WERI-Rb-1 (cell line): ENCODE data around the gene LGALS4.

Experiments
- DNase-seq: peaks from one replicate; pipeline ENCODE4 v3.0.0-alpha.2; 2020
- H3K27ac ChIP-seq: fragments of 250-450 bp; sonication (Bioruptor Pico); 2 replicates; pipeline ENCODE4 v1.5.1; 2020; ENCODE audit warnings: mild to moderate bottlenecking, moderate library complexity
- H3K27me3 ChIP-seq: fragments of 250-450 bp; sonication (Bioruptor Pico); 2 replicates; pipeline ENCODE4 v1.5.1; 2021; ENCODE audit warnings: mild to moderate bottlenecking, low read depth, moderate library complexity; ENCODE audit not compliant: insufficient read depth, severe bottlenecking
- H3K36me3 ChIP-seq: fragments of 250-450 bp; sonication (Bioruptor Pico); 2 replicates; pipeline ENCODE4 v1.5.1; 2020; ENCODE audit warnings: mild to moderate bottlenecking, moderate library complexity
- H3K4me3 ChIP-seq: 2 replicates; pipeline ENCODE4 v1.5.1; 2011; ENCODE audit warnings: low read depth, mild to moderate bottlenecking, control low read depth, low read length
- H3K9me3 ChIP-seq: fragments of 250-450 bp; sonication (Bioruptor Pico); 2 replicates; pipeline ENCODE4 v1.5.1; 2021; ENCODE audit warnings: mild to moderate bottlenecking, moderate library complexity; ENCODE audit not compliant: severe bottlenecking
- CTCF ChIP-seq: IDR thresholded peaks from 2 replicates; pipeline ENCODE4 v1.5.1; 2011; ENCODE audit warnings: low read depth, mild to moderate bottlenecking, control low read depth, inconsistent platforms, low read length

The LGALS4 gene

GRCh38 chr19:38852231-38853044, 39.7 kb upstream of the LGALS4 start:
- DNase-seq = peak; percentile 49
- no peak for TF ChIP-seq CTCF
- Histone ChIP-seq H3K36me3 (peaks cover 20% of the 10 kb centered on the region), H3K4me3 (peak overlapping the region; percentile 89), H3K27me3 (no peaks in the 10 kb centered on the region), H3K9me3 (no peaks in the 10 kb centered on the region), H3K27ac (peak overlapping the region; percentile 86)

- Histone ChIP-seq H3K36me3 (peaks cover 27% of the 10 kb centered on the region), H3K27ac (peak overlapping the region; percentile 86), H3K27me3 (no peaks in the 10 kb centered on the region), H3K4me3 (peak overlapping the region; percentile 89), H3K9me3 (no peaks in the 10 kb centered on the region)
- TF ChIP-seq CTCF = no peak
- DNase-seq = peak; percentile 92
These were observed 39.0 kb upstream of the LGALS4 start for GRCh38 chr19:38851622-38852230.

- peak overlapping the region; percentile 69 for H3K27ac ChIP-seq
- peak; percentile 41 for DNase-seq
These were observed 38.4 kb upstream of the LGALS4 start for GRCh38 chr19:38850976-38851621.

GRCh38 chr19:38850436-38850975, 37.8 kb upstream of the LGALS4 start:
- H3K27me3 ChIP-seq = no peaks in the 10 kb centered on the region
- TF ChIP-seq CTCF = no peak
- peak; percentile 99 for DNase-seq
- H3K9me3 ChIP-seq = no peaks in the 10 kb centered on the region
- peaks cover 39% of the 10 kb centered on the region for H3K36me3 ChIP-seq
- H3K4me3 ChIP-seq = peak overlapping the region; percentile 74
- H3K27ac ChIP-seq = peak overlapping the region; percentile 69

More at GRCh38 chr19:38850976-38851621, 38.4 kb upstream of the LGALS4 start:
- TF ChIP-seq CTCF = no peak
- Histone ChIP-seq H3K9me3 (no peaks in the 10 kb centered on the region), H3K4me3 (peak overlapping the region; percentile 74), H3K27me3 (no peaks in the 10 kb centered on the region), H3K36me3 (peaks cover 33% of the 10 kb centered on the region)

GRCh38 chr19:38849860-38850435, 37.2 kb upstream of the LGALS4 start, which contains the start of gene HNRNPL:
HNRNPL (minus strand) TSS chr19:38849986; CDS start chr19:38849966, 20 bp downstream.
- peak; percentile 42; the same call in 1 of the 2 replicates for TF ChIP-seq CTCF

More at GRCh38 chr19:38849860-38850435, 37.2 kb upstream of the LGALS4 start, which contains the start of gene HNRNPL:
- Histone ChIP-seq H3K4me3 (peak within 1 kb of the TSS; percentile 74), H3K36me3 (peaks cover 44% of the 10 kb centered on the region), H3K9me3 (no peaks in the 10 kb centered on the region), H3K27me3 (no peaks in the 10 kb centered on the region), H3K27ac (peak within 1 kb of the TSS; percentile 99)
- peak; percentile 99 for DNase-seq
